ENCODE results near the gene VCAM1.

DNA sequence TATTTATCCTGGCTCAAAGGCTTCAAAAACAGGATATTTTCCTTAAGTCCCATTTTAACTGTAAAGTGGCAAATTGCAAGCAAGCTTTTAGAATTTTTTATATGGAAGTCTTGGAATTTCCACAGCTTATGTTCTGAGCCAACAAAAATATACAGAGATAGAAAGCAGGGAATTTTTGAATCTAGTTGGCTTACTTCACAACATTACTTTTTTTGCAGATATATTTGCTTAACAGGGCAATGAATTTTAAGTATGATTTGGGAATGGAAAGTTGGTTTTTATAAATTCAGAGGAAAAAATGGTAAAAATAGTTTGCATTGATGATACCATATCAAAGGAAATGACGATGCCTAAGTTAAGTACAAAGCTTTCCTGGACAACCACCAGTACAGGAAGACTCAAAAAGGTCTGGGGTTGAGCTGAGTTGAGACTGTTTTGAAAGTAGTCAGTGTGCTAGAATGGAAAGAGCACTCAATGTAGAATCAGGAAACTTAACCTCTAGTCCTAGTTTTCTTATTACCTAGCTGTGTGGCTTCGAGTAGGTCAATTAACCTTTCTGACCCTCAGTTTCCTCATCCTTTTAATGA lies 11.0 kb upstream of the VCAM1 start:
- TF ChIP-seq, protein P1, sequence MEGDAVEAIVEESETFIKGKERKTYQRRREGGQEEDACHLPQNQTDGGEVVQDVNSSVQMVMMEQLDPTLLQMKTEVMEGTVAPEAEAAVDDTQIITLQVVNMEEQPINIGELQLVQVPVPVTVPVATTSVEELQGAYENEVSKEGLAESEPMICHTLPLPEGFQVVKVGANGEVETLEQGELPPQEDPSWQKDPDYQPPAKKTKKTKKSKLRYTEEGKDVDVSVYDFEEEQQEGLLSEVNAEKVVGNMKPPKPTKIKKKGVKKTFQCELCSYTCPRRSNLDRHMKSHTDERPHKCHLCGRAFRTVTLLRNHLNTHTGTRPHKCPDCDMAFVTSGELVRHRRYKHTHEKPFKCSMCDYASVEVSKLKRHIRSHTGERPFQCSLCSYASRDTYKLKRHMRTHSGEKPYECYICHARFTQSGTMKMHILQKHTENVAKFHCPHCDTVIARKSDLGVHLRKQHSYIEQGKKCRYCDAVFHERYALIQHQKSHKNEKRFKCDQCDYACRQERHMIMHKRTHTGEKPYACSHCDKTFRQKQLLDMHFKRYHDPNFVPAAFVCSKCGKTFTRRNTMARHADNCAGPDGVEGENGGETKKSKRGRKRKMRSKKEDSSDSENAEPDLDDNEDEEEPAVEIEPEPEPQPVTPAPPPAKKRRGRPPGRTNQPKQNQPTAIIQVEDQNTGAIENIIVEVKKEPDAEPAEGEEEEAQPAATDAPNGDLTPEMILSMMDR (IDR thresholded peaks at IDR 0.05): no peak
- no peak for TF ChIP-seq POLR2AphosphoS5 (IDR thresholded peaks at IDR 0.05; ENCODE audit: low read depth, low read length)

All from Panc1 (cell line).